HepG2 (cell line): ENCODE measurements around the gene BICDL2. TPM values are rescaled to one million over a fixed set of nuclear protein-coding genes. Genes with fewer than 3 reads are reported as not detected.
A peak's percentile ranks its signal among the peaks of the same experiment; 100 is the strongest.

Experiments
- CCAR2 ChIP-seq: fragments of 200-400 bp; formaldehyde crosslinking; optimal IDR thresholded peaks from 2 replicates; pipeline ENCODE3; 2018; ENCODE audit warnings: low read depth, mild to moderate bottlenecking, low read length, moderate library complexity
- DNMT1 ChIP-seq: sonication (generic); formaldehyde crosslinking; IDR thresholded peaks from 2 replicates; pipeline ENCODE4 v1.5.1; 2020; ENCODE audit warnings: mild to moderate bottlenecking, missing genetic modification reagents
- GMEB1 ChIP-seq: sonication (generic); formaldehyde crosslinking; IDR thresholded peaks from 2 replicates; pipeline ENCODE4 v1.5.1; 2020; ENCODE audit warnings: missing genetic modification reagents, mild to moderate bottlenecking, borderline replicate concordance
- HOXA3 ChIP-seq: sonication (generic); formaldehyde crosslinking; IDR thresholded peaks from 2 replicates; pipeline ENCODE4 v1.5.0; 2020; ENCODE audit warnings: missing genetic modification reagents
- HOXA5 ChIP-seq: sonication (generic); formaldehyde crosslinking; IDR thresholded peaks from 2 replicates; pipeline ENCODE4 v1.4.0; 2020; ENCODE audit warnings: missing genetic modification reagents
- KAT2B ChIP-seq: fragments of 150-350 bp; IDR thresholded peaks from 2 replicates; pipeline ENCODE4 v1.6.1; 2014; ENCODE audit warnings: low read depth, low read length, borderline replicate concordance
- KAT8 ChIP-seq: IDR thresholded peaks from 2 replicates; pipeline ENCODE4 v1.6.1; 2016; ENCODE audit warnings: missing genetic modification reagents, missing compliant biosample characterization
- MED1 ChIP-seq: sonication (generic); formaldehyde crosslinking; IDR thresholded peaks from 2 replicates; pipeline ENCODE4 v1.4.0; 2020; ENCODE audit warnings: missing genetic modification reagents
- NFE2L2 ChIP-seq: fragments of 150-350 bp; IDR thresholded peaks from 2 replicates; pipeline ENCODE4 v1.6.1; 2014; ENCODE audit warnings: low read length
- POLR2AphosphoS5 ChIP-seq: IDR thresholded peaks from 2 replicates; pipeline ENCODE4 v1.6.1; 2012; ENCODE audit warnings: low read depth, low read length
- RARG ChIP-seq: sonication (generic); formaldehyde crosslinking; IDR thresholded peaks from 2 replicates; pipeline ENCODE4 v1.4.0; 2020; ENCODE audit warnings: low read depth, mild to moderate bottlenecking, missing genetic modification reagents
- SRY ChIP-seq: sonication (generic); formaldehyde crosslinking; IDR thresholded peaks from 2 replicates; pipeline ENCODE4 v1.8.0; 2022; ENCODE audit warnings: mild to moderate bottlenecking, missing genetic modification reagents
- STAG1 ChIP-seq: sonication (generic); formaldehyde crosslinking; IDR thresholded peaks from 2 replicates; pipeline ENCODE4 v1.4.0; 2020; ENCODE audit warnings: missing genetic modification reagents
- USF2 ChIP-seq, 2 experiments: sonication (generic) in 1 of 2; formaldehyde crosslinking in 1 of 2; IDR thresholded peaks; 2 replicates each; pipeline versions ENCODE4 v1.5.1 to v1.6.1; 2011 to 2020; ENCODE audit warnings: borderline replicate concordance in 1 of 2, low read depth in 1 of 2, low read length in 1 of 2, mild to moderate bottlenecking in 1 of 2, missing genetic modification reagents in 1 of 2, moderate library complexity in 1 of 2
- ZBTB25 ChIP-seq: IDR thresholded peaks from 2 replicates; pipeline ENCODE4 v1.6.1; 2018; ENCODE audit warnings: missing genetic modification reagents
- ZBTB3 ChIP-seq: sonication (generic); formaldehyde crosslinking; IDR thresholded peaks from 2 replicates; pipeline ENCODE4 v1.4.0; 2020; ENCODE audit warnings: low read depth, mild to moderate bottlenecking, moderate library complexity, missing genetic modification reagents, borderline replicate concordance
- ZNF260 ChIP-seq: sonication (generic); formaldehyde crosslinking; IDR thresholded peaks from 2 replicates; pipeline ENCODE4 v1.4.0; 2020; ENCODE audit warnings: missing genetic modification reagents, low read depth, mild to moderate bottlenecking, borderline replicate concordance
- ZNF337 ChIP-seq: sonication (generic); formaldehyde crosslinking; IDR thresholded peaks from 2 replicates; pipeline ENCODE4 v1.5.1; 2020; ENCODE audit warnings: missing genetic modification reagents, low read depth, mild to moderate bottlenecking, borderline replicate concordance
- ZNF354B ChIP-seq: sonication (generic); formaldehyde crosslinking; IDR thresholded peaks from 2 replicates; pipeline ENCODE4 v1.8.0; 2022; ENCODE audit warnings: mild to moderate bottlenecking, missing genetic modification reagents
- ZNF362 ChIP-seq: sonication (generic); formaldehyde crosslinking; IDR thresholded peaks from 2 replicates; pipeline ENCODE4 v1.4.0; 2020; ENCODE audit warnings: missing genetic modification reagents, mild to moderate bottlenecking, borderline replicate concordance
- ZNF546 ChIP-seq: sonication (generic); formaldehyde crosslinking; conservative IDR thresholded peaks from 2 replicates; pipeline ENCODE4 v1.8.1; 2023; ENCODE audit warnings: mild to moderate bottlenecking, missing genetic modification reagents
- ZNF619 ChIP-seq: sonication (generic); formaldehyde crosslinking; IDR thresholded peaks from 2 replicates; pipeline ENCODE4 v1.4.0; 2020; ENCODE audit warnings: mild to moderate bottlenecking, missing genetic modification reagents
- polyA plus RNA-seq, 8 experiments: library from polyadenylated mRNA; depleted of rRNA in 3 of 8; stranded (reverse) in 7 of 8; unstranded in 1 of 8; fragments of >200 nt; fragmentation: Illumina TruSeq in 4 of 8; extraction: Trizol in 4 of 8; gene quantifications; 2 replicates each; pipeline versions ENCODE4 v1.2.1 to v1.2.3, GENCODE V29; 2011 to 2016; ENCODE audit warnings: low read depth in 4 of 8, missing spikeins in 1 of 8, mixed read lengths in 1 of 8; ENCODE audit not compliant: insufficient read depth in 1 of 8
- total RNA-seq, 5 experiments: library from RNA; depleted of rRNA; stranded (reverse); fragments of >200 nt; fragmentation: Illumina TruSeq; extraction: Trizol; gene quantifications; 2 replicates each; pipeline ENCODE4 v1.2.3, GENCODE V29; 2016; ENCODE audit warnings: low read depth in 1 of 5

Gene BICDL2
- total and polyA plus RNA-seq, 2 of the 13 experiments (the other 11 are each of a cell fraction or from before 2014, with no cell fraction given): 0.12 TPM; not detected in 1

GRCh38 chr16:3059041-3059722, 22.4 kb upstream of the BICDL2 start (continued):
- TF ChIP-seq ZBTB25 (CRISPR knock-in tag) (peak; percentile 39; the same call in 1 of the 2 replicates), USF2 (IDR thresholded peaks at IDR 0.05; ENCODE audit: low read depth, low read length) (no peak), USF2 (CRISPR knock-in tag; IDR thresholded peaks at IDR 0.05; ENCODE audit: borderline replicate concordance) (no peak), POLR2AphosphoS5 (peak; percentile 46; the same call in 1 of the 2 replicates), MED1 (CRISPR knock-in tag) (peak; percentile 80; the same call in 1 of the 2 replicates), DNMT1 (CRISPR knock-in tag) (0 out of 2 replicates have a peak, but pooled peaks have one; percentile 46), KAT2B (no peak), SRY (CRISPR knock-in tag) (0 out of 2 replicates have a peak, but pooled peaks have one; percentile 54), CCAR2 (no peak), ZNF362 (peak; percentile 64; the same call in 1 of the 2 replicates), ZBTB3 (CRISPR knock-in tag) (no peak; the same call in 1 of the 2 replicates), STAG1 (CRISPR knock-in tag) (peak; percentile 86), ZNF354B (CRISPR knock-in tag) (no peak), ZNF260 (CRISPR knock-in tag) (0 out of 2 replicates have a peak, but pooled peaks have one; percentile 27), NFE2L2 (no peak), ZNF337 (CRISPR knock-in tag) (no peak), KAT8 (CRISPR knock-in tag) (peak; percentile 66; the same call in 1 of the 2 replicates), HOXA3 (CRISPR knock-in tag) (peak; percentile 78; the same call in 1 of the 2 replicates), RARG (CRISPR knock-in tag) (no peak), HOXA5 (CRISPR knock-in tag) (peak; percentile 72; the same call in 1 of the 2 replicates), ZNF619 (CRISPR knock-in tag) (0 out of 2 replicates have a peak, but pooled peaks have one; percentile 35), ZNF546 (peak; percentile 66; the same call in 1 of the 2 replicates), GMEB1 (CRISPR knock-in tag) (no peak; the same call in 1 of the 2 replicates)
